BJ (cell line): ENCODE measurements around the gene ARHGAP30. TPM values are rescaled to one million over a fixed set of nuclear protein-coding genes. Genes with fewer than 3 reads are reported as not detected.

Experiments
- CTCF ChIA-PET: fragments of 350-600 bp; formaldehyde crosslinking; extraction: SDS; loops from one replicate; lab custom pipeline; 2021; ENCODE audit warnings: antibody characterized with exemption, inconsistent platforms; lab: Yijun Ruan, JAX
- POLR2A ChIA-PET: fragments of 300-600 bp; sonication (Branson Sonifier 250); formaldehyde crosslinking; extraction: SDS; loops from one replicate; lab custom pipeline; 2021; ENCODE audit warnings: antibody characterized with exemption; lab: Charles Lee
- DNase-seq: peaks from one replicate; pipeline ENCODE4 v3.0.0-alpha.2; 2011; ENCODE audit warnings: low read depth
- H3K27me3 ChIP-seq: 2 replicates; pipeline ENCODE4 v1.6.0; 2011; ENCODE audit warnings: low read length; ENCODE audit not compliant: control insufficient read depth, insufficient read depth
- H3K36me3 ChIP-seq: 2 replicates; pipeline ENCODE4 v1.5.1; 2011; ENCODE audit warnings: low read length; ENCODE audit not compliant: control insufficient read depth, insufficient read depth
- H3K4me3 ChIP-seq: 2 replicates; pipeline ENCODE4 v1.5.1; 2011; ENCODE audit warnings: low read depth, mild to moderate bottlenecking, control low read depth, low read length
- CTCF ChIP-seq: IDR thresholded peaks from 2 replicates; pipeline ENCODE4 v1.5.1; 2011; ENCODE audit warnings: low read depth, mild to moderate bottlenecking, control low read depth, inconsistent platforms, low read length, moderate library complexity; ENCODE audit not compliant: insufficient read depth
- polyA plus RNA-seq: library from polyadenylated mRNA; depleted of rRNA; stranded (reverse); fragments of >200 nt; gene quantifications from 2 replicates; pipeline ENCODE4 v1.2.3, GENCODE V29; 2011

Gene ARHGAP30
- polyA plus RNA-seq, 1 experiment: not detected

GRCh38 chr1:161091093-161091492, 21.4 kb upstream of the ARHGAP30 start:
- POLR2A ChIA-PET: interaction anchor here (0.6 kb wide), 1 partner anchor 13 kb away, joined by 3 read pairs; no protein-coding TSS in a partner anchor
- CTCF ChIA-PET: no interaction called here

GRCh38 chr1:161090617-161091016, 20.9 kb upstream of the ARHGAP30 start:
- Histone ChIP-seq H3K36me3 (no peaks in the 10 kb centered on the region), H3K27me3 (no peaks in the 10 kb centered on the region), H3K4me3 (no peak overlapping the region)
- TF ChIP-seq CTCF: no peak
- CTCF ChIA-PET: no interaction called here
- POLR2A ChIA-PET: interaction anchor here (0.6 kb wide), 1 partner anchor 14 kb away, joined by 3 read pairs; no protein-coding TSS in a partner anchor
- DNase-seq: no peak

More at GRCh38 chr1:161091093-161091492, 21.4 kb upstream of the ARHGAP30 start:
- H3K27me3 ChIP-seq: no peaks in the 10 kb centered on the region
- no peak for DNase-seq
- no peak for TF ChIP-seq CTCF
- H3K4me3 ChIP-seq: no peak overlapping the region
- no peaks in the 10 kb centered on the region for H3K36me3 ChIP-seq

GRCh38 chr1:161089938-161090337, 20.2 kb upstream of the ARHGAP30 start:
- no peaks in the 10 kb centered on the region for H3K36me3 ChIP-seq
- ChIA-PET CTCF (interaction anchor here (1.3 kb wide), 1 partner anchor 48 kb away, joined by 3 read pairs; no protein-coding TSS in a partner anchor), POLR2A (no interaction called here)
- TF ChIP-seq CTCF: no peak
- no peak overlapping the region for H3K4me3 ChIP-seq
- no peaks in the 10 kb centered on the region for H3K27me3 ChIP-seq
- DNase-seq: no peak

GRCh38 chr1:161089251-161089924, 19.7 kb upstream of the ARHGAP30 start, which contains the start of gene NECTIN4:
Gene NECTIN4 (minus strand): TSS chr1:161089558. CDS start chr1:161089296, 262 bp downstream.
- Histone ChIP-seq H3K36me3 (no peaks in the 10 kb centered on the region), H3K4me3 (no peak within 1 kb of the TSS), H3K27me3 (no peaks in the 10 kb centered on the region)
- CTCF ChIA-PET: interaction anchor here (0.8 to 7.5 kb wide), 4 partner anchors 7 to 92 kb away, joined by 3 to 80 read pairs (median 4); partner anchors contain the start of genes KLHDC9 and USF1
- DNase-seq: no peak
- POLR2A ChIA-PET: interaction anchor here (0.6 kb wide), 1 partner anchor 46 kb away, joined by 3 read pairs; no protein-coding TSS in a partner anchor
- no peak for TF ChIP-seq CTCF

DNA sequence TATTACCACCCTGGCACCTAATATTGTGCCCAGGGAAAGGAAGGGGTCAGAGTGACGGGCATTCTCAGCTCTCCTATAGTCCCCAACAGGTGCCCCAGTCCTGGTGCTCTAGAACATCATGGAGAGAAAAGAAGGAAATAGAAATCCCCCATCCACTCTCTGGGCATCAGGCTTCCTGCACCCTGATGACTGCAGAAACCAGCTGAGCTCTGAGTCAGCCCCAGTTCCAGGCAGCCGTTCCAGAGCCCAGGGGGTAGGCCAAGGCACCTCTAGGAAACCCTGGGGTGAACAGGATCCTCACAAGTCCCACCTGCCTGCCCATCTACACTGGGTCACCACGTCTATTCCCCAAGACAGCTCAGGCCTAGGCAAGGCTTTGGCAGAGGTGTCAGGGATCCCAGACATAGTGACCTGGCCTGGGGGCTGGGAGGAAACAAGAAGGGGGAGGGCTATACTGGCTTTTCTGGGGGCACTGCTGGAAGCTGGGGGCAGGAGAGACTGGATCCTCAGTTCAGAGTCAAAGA, 19.0 kb upstream of the ARHGAP30 start:
- no peak overlapping the region for H3K4me3 ChIP-seq
- CTCF ChIA-PET: interaction anchor here (0.8 to 7.5 kb wide), 4 partner anchors 8 to 91 kb away, joined by 3 to 80 read pairs (median 4); partner anchors contain the start of genes KLHDC9 and USF1
- H3K36me3 ChIP-seq: no peaks in the 10 kb centered on the region
- no peak for TF ChIP-seq CTCF
- H3K27me3 ChIP-seq: no peaks in the 10 kb centered on the region
- DNase-seq: no peak
- POLR2A ChIA-PET: no interaction called here
